HG03066 (cell line): ENCODE results near the gene NRP2.

ENCODE experiments used
- ATAC-seq: cut with Tn5 transposase; IDR thresholded peaks from one replicate; pipeline ENCODE4 v1.9.1; 2021; ENCODE audit warnings: low read depth; ENCODE audit not compliant: unreplicated experiment

NRP2 gene

DNA sequence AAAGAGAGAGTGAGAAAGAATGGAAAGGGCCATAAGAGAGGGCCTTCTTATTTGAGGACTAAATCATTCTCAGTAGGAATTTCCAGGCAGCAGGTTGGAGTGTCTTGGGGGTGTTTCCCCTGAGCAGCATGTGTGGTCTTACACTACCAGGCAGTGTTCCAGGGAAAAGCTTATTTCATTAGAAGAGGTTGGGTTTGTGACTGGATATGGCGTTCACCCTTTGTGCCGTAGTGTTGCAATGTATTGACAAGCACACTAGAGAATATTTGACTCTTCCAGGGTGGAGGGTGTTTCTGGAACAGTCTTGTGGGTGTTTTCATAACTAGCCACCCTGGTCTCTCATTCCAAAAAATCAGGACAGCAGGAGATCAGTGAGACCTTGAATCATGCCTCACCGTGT, 105.5 kb downstream of the NRP2 start:
- ATAC-seq, result no peak

DNA sequence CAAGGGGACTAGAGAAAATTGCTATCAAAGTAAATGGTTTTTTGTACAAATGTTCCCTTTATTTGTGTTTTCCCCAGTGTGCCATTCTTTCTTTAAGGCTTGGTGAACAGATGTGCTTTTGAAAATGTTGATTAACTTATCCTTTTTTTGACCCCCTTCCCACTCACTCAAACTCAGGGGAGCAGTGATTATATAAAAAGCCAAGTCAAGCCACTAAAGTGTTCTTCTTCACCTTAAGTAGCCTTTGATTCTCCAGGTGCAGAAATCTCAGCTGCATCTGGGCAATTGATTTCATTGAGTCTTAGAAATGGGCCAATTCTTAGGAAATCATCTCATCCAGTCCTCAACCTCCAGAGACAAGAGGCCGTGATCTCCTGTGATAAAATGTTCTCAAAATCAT, 107.6 kb downstream of the NRP2 start:
- no peak for ATAC-seq

DNA sequence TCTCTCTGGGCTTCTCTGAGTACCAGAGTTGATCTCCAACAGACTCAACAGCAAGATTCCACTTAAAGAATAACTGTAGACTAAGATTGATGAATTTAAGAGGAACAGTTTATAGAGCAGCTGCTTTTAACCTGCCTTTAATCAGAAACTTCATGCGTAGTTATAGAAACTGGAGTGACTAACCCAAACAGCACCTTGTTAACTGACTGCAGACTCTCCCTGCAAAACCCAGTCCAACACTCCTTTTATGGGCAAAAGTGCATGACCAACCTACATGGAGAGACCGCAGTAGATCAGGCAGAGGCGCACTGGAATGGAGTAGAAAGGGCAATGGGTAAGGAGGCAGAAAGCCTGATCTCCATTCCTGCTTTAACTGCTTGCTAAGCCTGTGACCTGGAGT, 110.6 kb downstream of the NRP2 start:
- no peak for ATAC-seq

DNA sequence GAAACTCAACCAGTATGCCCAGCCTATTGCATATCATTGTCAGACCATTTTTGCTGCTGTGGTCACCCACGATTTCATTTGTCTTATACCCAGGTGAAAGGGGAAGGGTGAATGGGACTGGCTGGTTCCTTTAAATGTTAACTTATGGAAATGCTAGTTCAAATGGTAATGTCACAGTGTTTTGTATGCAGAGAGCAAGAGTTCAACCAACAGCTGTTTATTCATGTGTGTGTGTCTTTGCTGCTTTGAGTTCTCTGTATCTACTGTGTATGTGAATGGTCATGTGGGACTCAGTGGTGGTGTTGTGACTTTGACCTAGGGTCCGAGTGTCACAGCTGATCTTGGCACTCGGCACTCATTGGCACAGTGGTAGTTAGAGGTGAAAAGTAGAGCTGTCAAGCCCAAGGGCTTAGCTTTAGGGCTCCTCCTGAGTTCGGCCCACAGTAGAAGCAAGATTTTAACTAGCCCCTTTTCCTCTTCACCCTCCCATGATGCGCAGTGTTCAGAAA, 114.6 kb downstream of the NRP2 start:
- no peak for ATAC-seq

DNA sequence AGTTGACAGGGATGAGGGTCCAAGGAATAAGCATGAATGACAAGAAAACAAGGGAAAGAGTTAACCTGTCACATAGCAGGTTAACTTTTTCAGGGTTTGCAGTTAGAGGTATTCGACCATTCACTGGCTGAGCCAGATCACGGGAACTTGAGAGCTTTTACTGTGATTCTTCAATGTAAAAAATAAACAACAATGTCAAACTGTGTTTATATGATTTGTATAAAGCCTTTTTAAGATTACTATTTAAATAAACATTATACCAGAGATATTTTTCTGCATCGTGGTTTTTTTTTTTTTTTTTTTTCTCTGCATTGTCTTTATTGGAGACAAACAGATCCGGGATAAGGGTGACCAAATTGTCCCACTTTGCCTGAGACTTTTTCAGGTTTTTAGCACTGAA, 115.6 kb downstream of the NRP2 start:
- ATAC-seq, result no peak

DNA sequence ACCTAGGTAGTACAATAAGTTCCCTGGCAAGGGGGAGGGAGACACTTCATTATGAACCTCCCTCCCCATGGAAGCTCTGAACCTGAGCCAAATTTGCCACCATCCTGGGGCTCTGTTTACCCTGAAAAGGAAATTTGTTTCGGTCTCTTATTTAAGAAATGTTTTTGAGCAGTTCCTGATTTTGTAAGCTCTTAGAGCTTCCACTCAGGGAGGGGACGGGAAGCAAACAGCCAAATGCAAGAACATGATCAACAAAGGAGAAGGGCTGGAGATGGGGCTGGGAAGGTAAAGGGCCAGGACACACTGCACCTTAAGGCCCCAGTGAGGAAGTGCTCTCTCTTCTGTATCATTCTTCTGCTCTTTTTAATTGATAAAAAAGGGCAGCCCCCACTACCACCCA, 117.9 kb downstream of the NRP2 start:
- ATAC-seq, result no peak

DNA sequence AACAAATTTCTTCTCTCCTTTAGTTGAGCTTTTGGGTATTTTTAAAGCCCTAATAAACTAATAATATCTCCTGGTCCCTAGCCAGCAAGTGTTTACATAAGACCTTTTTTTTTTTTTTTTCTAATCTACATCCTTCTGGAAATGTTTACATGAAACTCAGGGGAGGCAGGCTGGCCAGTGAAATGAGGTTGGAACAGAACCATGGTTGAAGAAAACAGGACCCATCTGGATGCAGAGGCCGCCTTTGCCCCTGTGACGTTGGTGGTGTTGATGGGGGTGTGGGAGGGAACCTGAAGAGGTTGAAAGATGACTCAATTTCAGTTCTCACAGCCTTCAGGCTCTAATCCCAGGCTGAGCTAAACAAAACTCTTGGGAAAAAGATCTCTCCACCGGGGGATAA, 118.5 kb downstream of the NRP2 start:
- ATAC-seq, result no peak

DNA sequence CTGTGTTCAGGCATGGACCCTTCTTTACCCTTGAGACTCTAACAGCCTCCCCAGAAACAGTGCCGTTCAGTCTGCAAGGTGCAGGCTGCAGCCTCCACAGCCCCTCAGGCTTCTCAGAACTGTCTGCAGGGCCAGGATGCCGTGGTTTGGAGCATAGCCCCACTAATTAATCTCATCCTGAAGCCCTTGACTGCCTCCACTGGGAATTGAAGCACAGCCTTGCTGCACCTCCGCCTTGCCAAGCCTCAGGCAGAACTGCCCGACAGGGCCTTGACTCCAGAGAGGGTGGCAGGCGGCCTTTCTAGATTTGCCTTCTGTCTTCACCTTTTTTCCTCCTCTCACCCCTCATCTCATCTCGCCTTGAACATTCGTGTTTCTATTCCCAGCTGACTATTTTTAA, 119.8 kb downstream of the NRP2 start:
- ATAC-seq, result no peak

DNA sequence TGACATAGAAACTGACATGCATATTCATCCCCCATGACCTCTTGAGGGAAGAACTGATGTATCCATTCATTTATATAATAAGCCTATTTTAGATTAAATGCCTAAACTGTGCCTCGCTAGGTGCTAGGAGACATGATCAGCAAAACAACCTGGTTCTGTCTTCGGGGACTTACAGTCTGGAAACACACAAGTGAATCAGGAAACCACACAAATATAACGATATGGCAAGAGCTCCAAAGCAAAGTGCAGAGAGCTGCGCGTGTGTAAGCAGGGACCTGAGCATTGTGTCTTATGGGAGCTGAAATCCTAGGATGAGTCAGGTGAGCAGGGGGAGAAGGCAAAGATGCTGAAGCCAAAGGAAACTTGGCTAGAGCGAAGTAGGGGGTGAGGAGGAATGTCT, 120.6 kb downstream of the NRP2 start:
- no peak for ATAC-seq

DNA sequence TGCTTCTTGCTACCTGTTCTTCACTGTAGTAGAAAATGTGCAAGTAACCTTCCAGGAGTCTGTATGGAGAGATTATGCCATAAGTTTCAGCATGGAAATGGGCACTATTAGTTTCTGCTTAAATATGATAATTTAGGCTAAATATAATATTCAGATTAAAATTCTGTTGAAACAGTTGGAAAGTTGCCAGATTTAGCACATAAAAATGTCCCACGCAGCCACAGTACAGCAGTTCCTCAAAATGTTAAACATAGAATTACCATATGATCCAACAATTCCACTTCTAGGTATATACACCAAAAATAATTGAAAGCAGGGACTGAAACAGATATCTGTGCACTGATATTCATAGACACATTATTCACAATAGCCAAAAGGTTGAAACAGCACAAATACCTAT, 121.2 kb downstream of the NRP2 start:
- ATAC-seq, result no peak

DNA sequence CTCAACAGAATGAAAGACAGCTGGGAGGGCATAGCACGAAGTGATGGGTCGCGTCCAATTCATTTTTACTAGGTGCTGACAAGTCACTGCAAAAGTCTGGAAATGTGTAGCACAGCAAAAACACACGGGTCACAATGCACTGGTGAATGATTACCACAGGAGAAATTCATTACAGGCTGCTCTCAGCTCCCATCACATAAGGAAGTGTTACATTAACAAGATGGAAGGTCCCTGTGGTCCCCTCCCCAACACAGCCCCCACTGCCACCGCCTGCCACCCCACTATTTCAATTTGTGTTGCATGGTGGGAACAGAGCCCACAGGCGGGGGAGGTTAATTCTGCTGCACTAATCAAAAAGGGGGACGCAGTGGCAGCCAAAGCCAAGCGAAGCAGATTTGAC, 122.8 kb downstream of the NRP2 start:
- no peak for ATAC-seq

DNA sequence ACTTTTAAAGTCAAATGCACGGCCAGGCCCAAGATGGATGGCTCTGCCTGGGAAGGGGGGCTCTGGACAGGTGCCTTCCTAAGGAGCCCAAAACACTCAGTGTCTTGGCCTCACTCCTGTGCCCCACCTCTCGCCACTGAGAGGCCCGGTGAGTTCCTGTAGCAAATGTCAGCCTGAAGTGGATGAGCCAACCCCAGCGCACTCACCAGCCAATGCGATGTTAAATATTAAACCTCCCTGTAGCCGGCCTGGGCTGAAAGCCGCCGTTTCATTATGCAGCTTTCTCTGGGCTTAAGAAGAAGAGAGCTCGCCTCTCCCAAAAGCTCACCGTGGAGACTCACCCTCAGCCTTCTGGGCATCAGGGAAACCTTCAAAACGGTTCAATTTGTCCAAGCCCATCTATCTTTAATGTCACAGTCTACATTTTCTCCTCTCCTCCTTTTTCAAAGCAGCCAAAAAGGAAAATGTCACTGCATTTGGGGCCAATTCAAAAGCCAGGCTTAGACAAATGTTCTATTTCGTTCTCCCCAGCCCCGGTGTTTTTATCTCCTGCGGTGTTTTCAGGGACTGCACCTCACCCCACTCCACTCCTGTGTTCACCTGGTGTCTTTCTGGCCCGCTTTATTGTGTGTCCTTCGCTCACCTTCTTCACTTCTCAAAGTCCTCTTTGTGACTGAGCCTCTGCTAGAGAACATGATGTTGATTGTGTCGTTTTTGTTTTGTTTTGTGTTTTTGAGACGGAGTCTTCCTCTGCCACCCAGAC, 124.0 kb downstream of the NRP2 start:
- no peak for ATAC-seq

DNA sequence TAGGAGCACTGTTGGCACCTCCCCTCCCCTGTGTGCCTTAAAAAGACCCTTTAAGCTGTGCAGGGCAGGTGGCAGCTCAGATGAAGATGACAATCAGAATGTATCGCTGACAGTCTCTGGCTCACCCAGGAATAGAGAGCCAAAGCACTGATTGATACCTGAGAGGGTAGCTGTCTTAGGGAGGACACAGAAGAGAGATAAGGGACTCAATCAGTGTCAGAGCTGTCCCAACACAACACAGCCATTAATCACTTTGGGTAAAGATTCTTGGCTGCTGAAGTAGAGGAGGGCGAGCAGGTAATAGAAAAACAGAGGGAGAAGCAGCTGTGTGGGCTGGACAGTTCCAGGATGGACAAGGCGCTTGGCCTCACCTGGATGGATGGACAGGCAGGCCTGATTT, 124.9 kb downstream of the NRP2 start:
- ATAC-seq, result no peak

DNA sequence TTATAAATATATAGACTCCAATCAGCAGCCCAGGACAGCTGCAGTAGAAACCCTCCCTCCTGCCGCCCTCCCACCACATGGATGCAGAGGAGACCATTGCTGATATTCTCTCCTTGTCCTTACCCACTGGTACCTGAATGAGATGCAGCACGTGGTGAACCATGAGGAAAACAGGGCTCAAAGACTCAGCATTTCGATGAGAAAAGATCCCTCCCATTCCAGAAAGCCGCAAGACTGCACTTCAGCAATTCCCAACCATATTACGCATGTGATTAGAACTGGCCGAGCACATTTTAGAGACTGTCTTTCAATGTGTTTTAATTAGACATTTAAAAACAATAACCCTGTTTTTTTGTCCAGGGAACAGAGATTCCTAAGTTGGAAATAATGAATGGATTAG, 125.5 kb downstream of the NRP2 start:
- ATAC-seq, result no peak

DNA sequence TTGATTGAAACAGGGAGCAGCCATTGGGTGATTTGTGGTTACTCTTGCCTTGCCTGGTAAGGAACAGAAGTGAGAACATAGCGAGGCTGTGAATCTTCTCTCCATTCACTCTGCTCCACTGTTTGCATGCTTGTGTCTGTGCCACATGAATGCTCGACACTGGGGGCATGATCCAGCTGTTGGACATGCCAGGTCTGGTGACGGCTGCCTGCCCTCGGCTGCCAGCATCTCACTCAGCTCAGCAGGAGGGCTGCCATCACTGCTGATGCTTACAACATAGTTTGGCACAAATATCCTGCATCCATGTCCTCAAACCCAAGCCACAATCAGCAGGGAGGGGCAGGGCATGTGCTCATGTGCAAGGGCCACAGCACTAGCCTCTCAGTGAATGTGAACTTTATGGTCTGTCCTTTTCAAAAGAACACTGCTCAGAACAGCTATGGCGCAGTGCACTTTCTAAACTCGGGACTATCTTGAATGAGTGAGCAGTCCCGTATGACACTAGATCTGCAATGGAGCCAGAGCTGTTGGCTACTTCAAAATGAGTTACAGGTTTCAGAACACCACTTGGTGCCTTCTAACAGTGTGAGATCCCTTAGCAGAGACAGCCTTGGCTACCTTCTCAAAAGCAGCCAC, 126.3 kb downstream of the NRP2 start:
- ATAC-seq, result no peak

DNA sequence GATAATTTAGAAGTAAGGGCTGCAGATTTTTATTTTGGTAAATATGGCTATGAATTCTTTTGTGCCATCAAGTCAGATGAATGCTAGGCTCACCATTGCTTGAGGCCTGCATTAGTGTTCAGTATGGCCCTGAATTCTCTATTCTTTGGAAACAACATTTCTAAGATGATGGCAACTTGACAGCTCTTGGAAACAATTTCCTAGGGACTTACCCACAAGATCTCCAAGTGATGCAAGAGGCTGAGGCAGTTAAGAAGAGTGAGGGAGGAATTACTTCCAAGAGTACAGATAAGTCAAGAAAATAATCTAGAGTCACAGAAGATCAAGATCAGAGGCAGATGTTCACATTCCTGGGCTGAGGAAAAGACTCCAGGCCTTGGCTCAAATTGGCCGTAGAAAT, 129.1 kb downstream of the NRP2 start:
- no peak for ATAC-seq

DNA sequence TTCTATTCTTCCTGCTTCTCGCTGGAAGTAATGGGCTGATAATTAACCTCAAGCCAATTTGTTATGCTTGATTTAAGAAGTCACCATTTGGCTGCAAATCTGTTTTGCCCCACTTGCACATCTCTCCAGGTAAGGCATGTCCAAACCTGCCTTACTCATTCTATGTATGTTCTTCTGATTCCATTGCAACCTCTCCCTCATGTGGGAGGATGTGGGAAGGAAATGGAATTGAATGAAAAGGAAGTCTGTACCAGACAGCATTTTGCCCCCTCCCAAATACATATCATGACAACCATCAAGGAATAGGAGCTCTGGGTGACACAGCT, 131.7 kb downstream of the NRP2 start:
- no peak for ATAC-seq

DNA sequence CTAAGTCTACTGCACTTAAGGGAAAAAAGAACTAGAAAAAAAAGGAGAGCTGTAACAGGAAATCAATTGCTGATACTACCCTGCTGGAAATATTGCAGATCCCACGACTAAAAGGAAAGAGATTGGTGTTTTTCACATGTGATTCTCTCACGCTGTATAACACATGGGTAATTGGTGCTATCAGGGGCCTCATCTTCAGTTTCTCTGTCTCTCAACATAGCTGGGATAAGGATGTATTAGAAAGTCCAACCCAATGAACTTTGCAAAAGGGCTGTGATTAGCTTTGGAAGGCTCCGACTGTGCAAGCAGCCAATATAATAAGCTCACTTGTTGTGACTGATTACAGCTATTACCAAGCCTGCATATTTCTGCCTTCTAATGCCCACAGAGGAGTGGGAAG, 133.4 kb downstream of the NRP2 start:
- ATAC-seq, result no peak

DNA sequence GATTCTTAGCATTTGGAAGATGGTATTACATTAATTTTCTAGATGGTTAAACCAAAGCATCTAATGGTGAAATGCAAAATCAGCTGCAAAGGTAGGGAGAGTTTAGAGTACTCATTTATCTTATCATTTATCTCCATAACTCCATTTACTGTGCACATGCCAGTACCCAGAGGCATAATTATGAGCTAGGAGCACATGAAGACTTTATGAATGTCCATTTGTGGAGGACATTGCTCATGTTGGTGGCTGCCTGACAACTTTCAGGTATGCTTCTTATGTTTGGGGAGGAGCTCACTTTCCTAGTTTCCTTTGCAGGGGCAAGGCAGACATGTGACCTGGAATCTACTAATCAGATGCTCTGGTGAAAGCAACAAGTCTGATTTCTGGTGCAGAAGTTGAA, 134.0 kb downstream of the NRP2 start:
- ATAC-seq, result no peak

DNA sequence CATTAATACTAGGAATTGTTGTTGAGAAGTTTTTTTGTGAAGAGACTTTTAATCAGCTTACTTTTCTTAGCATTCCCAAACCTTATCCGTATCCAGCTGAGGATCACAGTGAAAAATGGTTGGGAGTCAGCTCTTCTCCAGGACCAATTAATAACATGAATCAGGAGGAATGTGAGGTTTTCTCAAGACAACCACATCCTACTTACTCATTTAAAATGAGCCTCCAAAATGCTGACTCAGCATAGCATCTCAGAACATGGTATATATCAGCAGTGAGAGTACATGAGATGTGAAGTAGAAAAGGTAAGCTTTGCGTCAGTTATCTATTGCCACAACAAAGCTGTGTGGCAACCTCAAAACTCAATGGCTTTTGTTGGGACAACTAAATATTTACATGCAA, 140.3 kb downstream of the NRP2 start:
- ATAC-seq, result no peak

DNA sequence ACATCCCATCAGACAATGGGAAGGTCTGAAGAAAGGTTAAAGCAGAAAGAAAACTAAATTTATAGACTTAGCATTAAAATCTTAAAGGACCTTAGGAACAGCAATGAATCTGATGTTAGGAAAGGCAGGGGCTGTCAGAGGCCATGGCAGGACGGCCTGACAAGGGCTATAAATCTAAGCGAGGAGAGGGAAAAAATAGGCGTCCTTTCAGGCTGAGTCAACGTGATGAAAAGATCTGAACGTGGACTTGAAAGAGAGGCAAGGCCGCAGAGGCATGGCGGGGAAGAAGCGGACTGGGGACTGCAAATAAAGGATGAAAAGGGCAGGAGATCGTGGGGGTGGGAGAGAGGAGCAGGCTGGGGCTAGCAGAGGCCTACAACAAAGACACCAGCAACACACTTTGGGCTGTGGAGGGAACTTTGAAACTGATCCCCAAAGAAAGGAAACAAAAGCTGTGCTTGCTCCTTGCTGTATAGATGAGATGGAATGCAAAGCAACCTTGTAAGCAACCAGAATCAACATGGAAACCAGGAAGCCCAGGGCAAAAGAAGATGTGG, 145.6 kb downstream of the NRP2 start:
- no peak for ATAC-seq

DNA sequence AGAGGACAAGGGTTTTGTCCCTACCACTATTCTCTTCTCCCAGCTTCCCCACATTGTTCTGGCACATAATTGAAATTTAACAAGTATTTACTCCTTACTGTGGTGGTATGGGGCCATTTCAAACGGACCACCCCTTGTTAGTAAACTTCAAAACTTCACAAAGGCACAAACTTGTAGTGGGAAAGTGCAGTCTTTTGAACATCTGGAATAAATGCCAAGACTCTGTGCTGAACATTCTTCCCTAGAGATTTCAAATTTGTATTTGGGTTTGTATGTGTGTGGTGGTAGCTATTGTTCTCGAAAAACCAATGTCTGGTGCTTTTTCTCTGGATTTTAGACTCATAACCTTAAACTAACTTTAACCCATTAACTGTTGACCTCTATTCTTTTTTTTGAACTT, 151.6 kb downstream of the NRP2 start:
- ATAC-seq, result no peak
